ENCODE data around the gene CAMK2N1. TPM values are rescaled to one million over a fixed set of nuclear protein-coding genes. Genes with fewer than 3 reads are reported as not detected.

The CAMK2N1 gene
- total RNA-seq, 6 experiments from 2014 or later = 40.3 to 57.8 (median 42.6) TPM

DNA sequence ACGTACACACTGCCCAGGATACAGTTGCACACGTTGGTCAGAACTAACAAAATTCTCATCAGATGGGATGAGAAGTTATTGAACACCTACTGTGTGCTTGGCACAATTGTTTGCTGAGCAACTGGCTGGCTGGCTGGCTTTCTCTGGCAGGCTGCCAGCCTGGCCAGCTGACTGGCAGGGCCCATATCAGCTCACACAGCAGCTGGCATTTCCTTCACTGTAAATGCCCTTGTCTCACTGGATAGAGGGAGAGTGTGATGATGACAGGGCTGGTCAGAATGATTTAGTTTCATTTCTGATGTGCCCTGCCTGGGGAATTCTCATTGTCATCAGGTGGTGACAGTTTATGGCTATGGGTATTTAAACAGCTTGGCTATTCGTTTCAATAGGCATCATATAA, 15.8 kb downstream of the CAMK2N1 start:
- H3K4me3 Mint-ChIP-seq = no peak overlapping the region
- no peaks in the 10 kb centered on the region for H3K9me3 Mint-ChIP-seq
- TF ChIP-seq, protein P1, sequence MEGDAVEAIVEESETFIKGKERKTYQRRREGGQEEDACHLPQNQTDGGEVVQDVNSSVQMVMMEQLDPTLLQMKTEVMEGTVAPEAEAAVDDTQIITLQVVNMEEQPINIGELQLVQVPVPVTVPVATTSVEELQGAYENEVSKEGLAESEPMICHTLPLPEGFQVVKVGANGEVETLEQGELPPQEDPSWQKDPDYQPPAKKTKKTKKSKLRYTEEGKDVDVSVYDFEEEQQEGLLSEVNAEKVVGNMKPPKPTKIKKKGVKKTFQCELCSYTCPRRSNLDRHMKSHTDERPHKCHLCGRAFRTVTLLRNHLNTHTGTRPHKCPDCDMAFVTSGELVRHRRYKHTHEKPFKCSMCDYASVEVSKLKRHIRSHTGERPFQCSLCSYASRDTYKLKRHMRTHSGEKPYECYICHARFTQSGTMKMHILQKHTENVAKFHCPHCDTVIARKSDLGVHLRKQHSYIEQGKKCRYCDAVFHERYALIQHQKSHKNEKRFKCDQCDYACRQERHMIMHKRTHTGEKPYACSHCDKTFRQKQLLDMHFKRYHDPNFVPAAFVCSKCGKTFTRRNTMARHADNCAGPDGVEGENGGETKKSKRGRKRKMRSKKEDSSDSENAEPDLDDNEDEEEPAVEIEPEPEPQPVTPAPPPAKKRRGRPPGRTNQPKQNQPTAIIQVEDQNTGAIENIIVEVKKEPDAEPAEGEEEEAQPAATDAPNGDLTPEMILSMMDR (IDR thresholded peaks at IDR 0.05) = no peak
- no peak for DNase-seq
- no peaks in the 10 kb centered on the region for H3K36me3 Mint-ChIP-seq (ENCODE audit: low read depth)
- peaks cover 14% of the 10 kb centered on the region for H3K4me1 Mint-ChIP-seq (ENCODE audit: low read depth)
- no peak overlapping the region for H3K27ac Mint-ChIP-seq
- H3K27me3 Mint-ChIP-seq (ENCODE audit: insufficient read depth) = peaks cover 30% of the 10 kb centered on the region

DNA sequence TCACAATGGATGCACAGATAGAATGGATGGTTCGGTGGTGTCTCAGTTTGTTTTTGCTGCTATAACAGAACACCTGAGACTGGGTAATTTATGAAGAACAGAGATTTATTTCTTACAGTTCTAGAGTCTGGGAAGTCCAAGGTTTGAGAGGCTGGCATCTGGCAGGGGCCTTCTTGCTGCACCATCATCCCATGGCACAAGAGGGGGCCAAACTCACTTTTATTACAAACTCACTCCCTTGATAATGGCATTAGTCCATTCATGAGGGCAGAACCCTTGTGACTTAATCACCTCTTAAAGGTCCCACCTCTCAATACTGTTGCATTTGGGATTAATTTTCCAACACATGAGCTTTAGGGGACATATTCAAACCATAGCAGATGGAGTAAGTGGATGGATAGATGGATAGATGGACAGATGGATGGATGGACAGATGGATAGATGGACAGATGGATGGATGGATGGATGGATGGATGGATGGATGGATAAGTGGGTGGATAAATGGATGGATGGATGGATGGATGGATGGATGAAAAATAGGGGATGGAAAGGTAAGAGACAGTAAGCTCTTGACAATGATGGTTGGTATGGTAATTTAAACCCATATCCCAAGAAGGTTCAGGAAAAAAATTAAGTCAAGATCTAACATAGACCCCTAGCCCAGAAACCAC, 16.5 kb downstream of the CAMK2N1 start:
- Mint-ChIP-seq H3K27me3 (ENCODE audit: insufficient read depth) (peaks cover 32% of the 10 kb centered on the region), H3K36me3 (ENCODE audit: low read depth) (no peaks in the 10 kb centered on the region), H3K27ac (no peak overlapping the region), H3K9me3 (no peaks in the 10 kb centered on the region), H3K4me3 (no peak overlapping the region), H3K4me1 (ENCODE audit: low read depth) (peaks cover 14% of the 10 kb centered on the region)
- no peak for DNase-seq
- TF ChIP-seq, protein P1 (IDR thresholded peaks at IDR 0.05) = peak; percentile 45

DNA sequence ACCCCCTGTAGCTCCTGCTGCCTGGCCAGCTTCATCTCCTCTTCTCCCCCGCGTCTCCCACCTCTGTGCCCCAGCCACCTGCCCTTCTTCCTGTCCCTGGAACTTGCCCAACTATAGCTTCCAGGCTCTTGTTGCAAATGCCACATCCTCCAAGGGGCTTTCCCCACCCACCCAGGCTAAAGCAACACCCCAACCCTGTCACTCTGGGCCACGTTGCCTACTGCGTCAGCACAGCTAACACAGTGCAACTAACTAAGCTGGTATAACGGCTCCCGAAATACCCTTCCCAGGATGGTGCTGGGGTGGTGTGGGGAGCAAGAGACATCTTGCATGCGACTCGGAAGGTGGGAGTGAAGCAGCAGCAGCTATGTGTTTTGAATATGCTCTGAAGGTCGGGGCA, 19.7 kb downstream of the CAMK2N1 start:
- Mint-ChIP-seq H3K4me1 (ENCODE audit: low read depth) (peaks cover 8% of the 10 kb centered on the region), H3K27ac (no peak overlapping the region), H3K36me3 (ENCODE audit: low read depth) (no peaks in the 10 kb centered on the region), H3K4me3 (no peak overlapping the region), H3K9me3 (no peaks in the 10 kb centered on the region), H3K27me3 (ENCODE audit: insufficient read depth) (peaks cover 33% of the 10 kb centered on the region)
- TF ChIP-seq, protein P1 (IDR thresholded peaks at IDR 0.05) = no peak
- DNase-seq = no peak

DNA sequence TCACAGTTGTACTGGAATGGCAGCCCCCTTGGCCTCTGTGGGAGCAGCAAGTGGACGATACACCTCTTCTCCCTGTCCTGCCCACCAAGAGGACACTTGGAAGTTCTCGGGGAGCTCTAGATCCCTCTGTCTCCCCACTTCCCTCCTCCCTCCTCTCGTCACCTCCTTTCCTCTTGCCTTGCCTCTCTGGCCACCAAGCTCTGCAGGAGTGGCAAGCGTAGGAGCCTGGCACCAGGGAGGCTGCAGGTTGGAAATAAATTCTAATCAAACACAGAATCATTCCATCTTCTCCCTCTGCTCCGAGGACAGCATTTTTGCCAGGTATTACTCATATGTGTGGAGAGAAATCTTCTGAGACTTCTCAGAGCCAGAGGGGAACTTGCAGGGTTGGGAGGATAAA, 20.8 kb downstream of the CAMK2N1 start:
- Mint-ChIP-seq H3K27me3 (ENCODE audit: insufficient read depth) (peaks cover 39% of the 10 kb centered on the region), H3K4me1 (ENCODE audit: low read depth) (peaks cover 1% of the 10 kb centered on the region), H3K27ac (no peak overlapping the region), H3K4me3 (no peak overlapping the region), H3K36me3 (ENCODE audit: low read depth) (no peaks in the 10 kb centered on the region), H3K9me3 (no peaks in the 10 kb centered on the region)
- TF ChIP-seq, protein P1 (IDR thresholded peaks at IDR 0.05) = no peak
- DNase-seq = no peak

DNA sequence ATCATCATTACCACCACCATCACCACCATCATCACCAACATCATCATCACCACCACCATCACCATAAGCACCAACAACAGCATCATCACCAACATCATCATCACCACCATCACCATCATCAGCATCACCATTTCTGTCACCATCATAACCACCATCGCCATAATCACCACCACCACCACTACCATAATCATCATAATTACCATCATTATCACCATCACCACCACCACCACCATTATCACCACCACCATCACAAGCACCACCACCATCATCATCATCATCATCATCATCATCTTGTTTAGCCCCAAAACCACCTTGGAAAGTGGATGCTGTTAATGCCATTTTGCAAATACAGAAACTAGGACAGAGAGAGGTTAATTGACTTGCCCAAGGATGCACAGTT, 22.5 kb downstream of the CAMK2N1 start:
- no peak overlapping the region for H3K4me3 Mint-ChIP-seq
- H3K36me3 Mint-ChIP-seq (ENCODE audit: low read depth) = no peaks in the 10 kb centered on the region
- H3K4me1 Mint-ChIP-seq (ENCODE audit: low read depth) = no peaks in the 10 kb centered on the region; the same call in 1 of the 2 replicates
- no peak overlapping the region for H3K27ac Mint-ChIP-seq
- peaks cover 44% of the 10 kb centered on the region for H3K27me3 Mint-ChIP-seq (ENCODE audit: insufficient read depth)
- no peaks in the 10 kb centered on the region for H3K9me3 Mint-ChIP-seq
- DNase-seq = no peak
- TF ChIP-seq, protein P1 (IDR thresholded peaks at IDR 0.05) = no peak
